ENCODE data around the gene EMILIN1. TPM values are rescaled to one million over a fixed set of nuclear protein-coding genes. Genes with fewer than 3 reads are reported as not detected.

The EMILIN1 gene
- total and polyA plus RNA-seq, 2 of the 8 experiments (the other 6 are each of a cell fraction or from before 2014, with no cell fraction given): 1.9 to 3.0 TPM

- no peak overlapping the region for H4K91ac ChIP-seq (replicated peaks; ENCODE audit: insufficient read length, low read length)
- H4K20me1 ChIP-seq (replicated peaks in 1 of 2; ENCODE audit: control insufficient read depth in 1 of 2, insufficient read depth in 2 of 2, low read length in 2 of 2): peaks cover 0 to 4% of the 10 kb centered on the region in 2 experiments
- H3K4me2 ChIP-seq (ENCODE audit: insufficient read depth in 1 of 2, low read depth in 2 of 2, low read length in 2 of 2): no peak overlapping the region
- no peak overlapping the region for H3K9ac ChIP-seq (replicated peaks in 1 of 4; ENCODE audit: extremely low read depth in 1 of 4, low read depth in 3 of 4, low read length in 3 of 4)
- no peak overlapping the region for H3K56ac ChIP-seq (replicated peaks; ENCODE audit: insufficient read length, low read depth, low read length)
- H2BK12ac ChIP-seq (ENCODE audit: low read depth, low read length): no peak overlapping the region
- no peaks in the 10 kb centered on the region for H3K79me1 ChIP-seq (ENCODE audit: low read depth, low read length)
- H4K5ac ChIP-seq (ENCODE audit: insufficient read length, low read depth, low read length): no peak overlapping the region
- no peak for TF ChIP-seq EZH2 (IDR thresholded peaks at IDR 0.05; ENCODE audit: low read depth, low read length, severe bottlenecking)
- no peak for TF ChIP-seq TAF1 (IDR thresholded peaks at IDR 0.05; ENCODE audit: low read depth, low read length)
- no peak for TF ChIP-seq GTF2F1 (IDR thresholded peaks at IDR 0.05; ENCODE audit: borderline replicate concordance, low read depth, low read length)
- TF ChIP-seq BRCA1 (IDR thresholded peaks at IDR 0.05; ENCODE audit: low read depth, low read length): no peak
- no peak for TF ChIP-seq EGR1 (IDR thresholded peaks at IDR 0.05; ENCODE audit: borderline replicate concordance, low read depth, low read length)
- TF ChIP-seq KDM1A (IDR thresholded peaks at IDR 0.05; ENCODE audit: borderline replicate concordance, low read length): no peak
- no peak for TF ChIP-seq CBX8 (IDR thresholded peaks at IDR 0.05; ENCODE audit: borderline replicate concordance, low read depth, low read length)
- TF ChIP-seq POLR2AphosphoS5 (IDR thresholded peaks at IDR 0.05; ENCODE audit: low read depth, low read length): no peak
- no peak for TF ChIP-seq POLR2A (IDR thresholded peaks at IDR 0.05; ENCODE audit: control extremely low read depth in 1 of 2, low read depth in 2 of 2, low read length in 2 of 2)
- TF ChIP-seq MAX (IDR thresholded peaks at IDR 0.05): no peak
- TF ChIP-seq TEAD4 (IDR thresholded peaks at IDR 0.05; ENCODE audit: low read depth, low read length): no peak
- no peak for TF ChIP-seq POU5F1 (IDR thresholded peaks at IDR 0.05; ENCODE audit: low read depth, low read length)
- TF ChIP-seq NRF1 (IDR thresholded peaks at IDR 0.05; ENCODE audit: low read depth, low read length): no peak
- TF ChIP-seq EP300 (IDR thresholded peaks at IDR 0.05; ENCODE audit: borderline replicate concordance in 1 of 2, low read depth in 2 of 2, low read length in 2 of 2): no peak
- H3K27ac ChIP-seq (ENCODE audit: low read depth, low read length): no peak overlapping the region
- H3K4me3 ChIP-seq (ENCODE audit: extremely low read depth in 1 of 4, insufficient read depth in 2 of 4, low read depth in 3 of 4, low read length in 4 of 4): no peak overlapping the region
- no peak overlapping the region for H2BK20ac ChIP-seq (ENCODE audit: low read length)
- no peak overlapping the region for H4K8ac ChIP-seq (ENCODE audit: extremely low read depth, insufficient read depth, low read length)
- H2AFZ ChIP-seq (ENCODE audit: low read length): no peak overlapping the region
- DNase-seq (ENCODE audit: low read depth in 1 of 2, low spot score in 2 of 2) (no peak), FAIRE-seq (no peak)
- ChIA-PET CTCF (ENCODE audit: partially characterized antibody) (interaction anchor here (1.3 to 7.3 kb wide), 2 partner anchors 17 to 195 kb away, joined by 3 to 41 read pairs; no protein-coding TSS in a partner anchor), POLR2A (ENCODE audit: partially characterized antibody) (interaction anchor here (1.6 to 6.0 kb wide), 3 partner anchors 9 to 20 kb away, joined by 3 to 42 read pairs (median 5); partner anchors contain the start of gene AGBL5)
- H3K79me2 ChIP-seq (ENCODE audit: control insufficient read depth in 1 of 2, insufficient read depth in 2 of 2, low read length in 2 of 2): no peaks in the 10 kb centered on the region
- no peak overlapping the region for H3K18ac ChIP-seq (ENCODE audit: extremely low read depth, low read length)
- no peak overlapping the region for H2BK15ac ChIP-seq (ENCODE audit: low read length)
- no peak overlapping the region for H2BK5ac ChIP-seq (ENCODE audit: low read depth, low read length)
- H3K4me1 ChIP-seq (replicated peaks in 1 of 4; ENCODE audit: control insufficient read depth in 3 of 4, insufficient read depth in 4 of 4, low read length in 3 of 4): no peaks in the 10 kb centered on the region
- no peaks in the 10 kb centered on the region for H3K27me3 ChIP-seq (replicated peaks in 1 of 4; ENCODE audit: control insufficient read depth in 3 of 4, extremely low read depth in 1 of 4, insufficient read depth in 3 of 4, low read length in 3 of 4)
- 84% methylated on average over 5 of the region's 5 CpGs; no CpG with 5 or more reads in 1 of the 2 experiments for WGBS, 2 experiments (ENCODE audit: extremely low coverage in 1 of 2, insufficient coverage in 1 of 2, insufficient read length in 1 of 2, insufficient replicate concordance in 2 of 2, low coverage in 1 of 2, low lambda C conversion rate in 2 of 2, missing lambda C conversion rate in 1 of 2)
- no peaks in the 10 kb centered on the region for H3K23me2 ChIP-seq (ENCODE audit: low read depth, low read length)
- no peak overlapping the region for H3K23ac ChIP-seq (ENCODE audit: insufficient read length)
- H3K9me3 ChIP-seq (ENCODE audit: insufficient read depth in 2 of 2, low read depth in 1 of 2, low read length in 1 of 2): no peaks in the 10 kb centered on the region
- peaks cover 15 to 36% (median 29%) of the 10 kb centered on the region in 4 experiments; a peak in 7 of 8 replicates for H3K36me3 ChIP-seq (ENCODE audit: control insufficient read depth in 2 of 4, insufficient read depth in 4 of 4, low read length in 3 of 4)
- no peak overlapping the region for H3K4ac ChIP-seq (replicated peaks; ENCODE audit: insufficient read length, low read depth, low read length)
- no peak overlapping the region for H3K14ac ChIP-seq (ENCODE audit: insufficient read length)
- H2BK120ac ChIP-seq (replicated peaks; ENCODE audit: low read depth, low read length): no peak overlapping the region
- no peak overlapping the region for H2AK5ac ChIP-seq (ENCODE audit: low read depth, low read length)
Measured at GRCh38 chr2:27041752-27042151, 36.7 kb upstream of the EMILIN1 start.

All from H1 (cell line).